ENCODE results near the gene ZC3H10. TPM values are rescaled to one million over a fixed set of nuclear protein-coding genes. Genes with fewer than 3 reads are reported as not detected.
A peak's percentile ranks its signal among the peaks of the same experiment; 100 is the strongest.

ZC3H10 gene
- total and polyA plus RNA-seq, 2 of the 13 experiments (the other 11 are each of a cell fraction or from before 2014, with no cell fraction given), result 0.70 to 2.3 TPM

- TF ChIP-seq FOXC1 (CRISPR knock-in tag; IDR thresholded peaks at IDR 0.05; ENCODE audit: borderline replicate concordance) (0 out of 2 replicates have a peak, but pooled peaks have one; percentile 8), CTCF (CRISPR knock-in tag; IDR thresholded peaks at IDR 0.05) (peak; percentile 73), ZNF670 (CRISPR knock-in tag; IDR thresholded peaks at IDR 0.05; ENCODE audit: borderline replicate concordance) (no peak), MIER2 (CRISPR knock-in tag; IDR thresholded peaks at IDR 0.05) (peak; percentile 69; the same call in 1 of the 2 replicates), TP53 (CRISPR knock-in tag; conservative IDR thresholded peaks at IDR 0.05) (no peak), ZBTB25 (CRISPR knock-in tag; IDR thresholded peaks at IDR 0.05) (peak; percentile 71; the same call in 1 of the 2 replicates), FOXO4 (CRISPR knock-in tag; conservative IDR thresholded peaks at IDR 0.05) (peak; percentile 51; the same call in 1 of the 2 replicates), PRPF4 (IDR thresholded peaks at IDR 0.05; ENCODE audit: low read depth, low read length, poor library complexity, severe bottlenecking) (no peak), TEAD2 (CRISPR knock-in tag; IDR thresholded peaks at IDR 0.05) (no peak), PAWR (CRISPR knock-in tag; IDR thresholded peaks at IDR 0.05; ENCODE audit: borderline replicate concordance) (no peak), NFE2L1 (CRISPR knock-in tag; IDR thresholded peaks at IDR 0.05; ENCODE audit: borderline replicate concordance) (no peak), STAG1 (CRISPR knock-in tag; IDR thresholded peaks at IDR 0.05) (0 out of 2 replicates have a peak, but pooled peaks have one; percentile 5), ZNF34 (CRISPR knock-in tag; IDR thresholded peaks at IDR 0.05; ENCODE audit: borderline replicate concordance) (no peak; the same call in 1 of the 2 replicates), ISX (CRISPR knock-in tag; conservative IDR thresholded peaks at IDR 0.05) (no peak), ARID5B (CRISPR knock-in tag; IDR thresholded peaks at IDR 0.05) (peak; percentile 58), TFAP4 (IDR thresholded peaks at IDR 0.05; ENCODE audit: borderline replicate concordance, low read depth) (peak; percentile 60; the same call in 1 of the 2 replicates), HCFC1 (IDR thresholded peaks at IDR 0.05; ENCODE audit: low read depth, low read length) (no peak)
These were observed 37.4 kb upstream of the ZC3H10 start (continued) for GRCh38 chr12:56080556-56081138.

Measured in HepG2 (cell line).